ENCODE measurements around the gene OR2D2. TPM values are rescaled to one million over a fixed set of nuclear protein-coding genes. Genes with fewer than 3 reads are reported as not detected.
"Not testable (repeated sequence)": the region's sequence is repeated elsewhere in the genome, so short reads cannot be mapped to it uniquely, and the experiment has no call there.

OR2D2 gene
- not detected for polyA plus RNA-seq

GRCh38 chr11:6892400-6892799 is at the start of gene OR2D2:
Gene OR2D2 (minus strand): TSS chr11:6892500. CDS start chr11:6892500, 0 bp downstream.
- WGBS, 3 donors: 78 to 87% (median 79%) methylated on average over 2 of the region's 2 CpGs
- no peak within 1 kb of the TSS for H3K27ac ChIP-seq (ENCODE audit: low read depth, low read length)

- H3K27ac ChIP-seq (ENCODE audit: low read depth, low read length): no peak overlapping the region
These were observed 49.7 kb upstream of the OR2D2 start for GRCh38 chr11:6941970-6942369.

- no peak overlapping the region for H3K27ac ChIP-seq (ENCODE audit: low read depth, low read length)
- WGBS, 3 donors: 80 to 84% (median 81%) methylated on average over 7 of the region's 7 CpGs
These were observed 39.8 kb upstream of the OR2D2 start for GRCh38 chr11:6932145-6932544.

- H3K27ac ChIP-seq (ENCODE audit: low read depth, low read length): no peak overlapping the region
- 63 to 85% (median 71%) methylated on average over 3 of the region's 3 CpGs for WGBS, 3 donors
These were observed 38.9 kb upstream of the OR2D2 start for GRCh38 chr11:6931146-6931713.

- H3K27ac ChIP-seq (ENCODE audit: low read depth, low read length): no peak overlapping the region
- WGBS, 3 donors: 65 to 85% (median 68%) methylated on average over 4 of the region's 4 CpGs
These were observed 36.6 kb upstream of the OR2D2 start for GRCh38 chr11:6928916-6929315.

GRCh38 chr11:6927030-6927617 is 34.8 kb upstream of the OR2D2 start:
- H3K27ac ChIP-seq (ENCODE audit: low read depth, low read length): no peak overlapping the region
- 13 to 22% (median 16%) methylated on average over 11 of the region's 11 CpGs for WGBS, 3 donors

GRCh38 chr11:6926208-6927029 is 34.1 kb upstream of the OR2D2 start, which contains the start of gene ZNF215:
Gene ZNF215 (plus strand): TSS chr11:6926426. CDS start chr11:6932273, 5,847 bp downstream.
- 1 to 2% (median 2%) methylated on average over 61 of the region's 61 CpGs for WGBS, 3 donors
- no peak within 1 kb of the TSS for H3K27ac ChIP-seq (ENCODE audit: low read depth, low read length)

GRCh38 chr11:6925636-6926207 is 33.4 kb upstream of the OR2D2 start:
- WGBS, 3 donors: 48 to 69% (median 61%) methylated on average over 2 of the region's 2 CpGs
- no peak overlapping the region for H3K27ac ChIP-seq (ENCODE audit: low read depth, low read length)

GRCh38 chr11:6925007-6925577 is 32.8 kb upstream of the OR2D2 start:
- H3K27ac ChIP-seq (ENCODE audit: low read depth, low read length): no peak overlapping the region

GRCh38 chr11:6920702-6921101 is 28.4 kb upstream of the OR2D2 start, which contains the start of gene OR2D3:
Gene OR2D3 (plus strand): TSS chr11:6921002. CDS start chr11:6921002, 0 bp downstream.
- 84 to 97% (median 95%) methylated on average over 1 of the region's 1 CpG for WGBS, 3 donors
- H3K27ac ChIP-seq (ENCODE audit: low read depth, low read length): no peak within 1 kb of the TSS

- H3K27ac ChIP-seq (ENCODE audit: low read depth, low read length): no peak overlapping the region
- 37 to 56% (median 52%) methylated on average over 2 of the region's 2 CpGs for WGBS, 3 donors
These were observed 27.4 kb upstream of the OR2D2 start for GRCh38 chr11:6919698-6920097.

GRCh38 chr11:6911948-6912347 is 19.6 kb upstream of the OR2D2 start:
- H3K27ac ChIP-seq (ENCODE audit: low read depth, low read length): no peak overlapping the region
- WGBS, 3 donors: 45 to 63% (median 53%) methylated on average over 3 of the region's 3 CpGs

GRCh38 chr11:6911378-6911777 is 19.1 kb upstream of the OR2D2 start:
- no peak overlapping the region for H3K27ac ChIP-seq (ENCODE audit: low read depth, low read length)

GRCh38 chr11:6904804-6905203 is 12.5 kb upstream of the OR2D2 start:
- WGBS, 3 donors: 84 to 88% (median 86%) methylated on average over 13 of the region's 13 CpGs
- H3K27ac ChIP-seq (ENCODE audit: low read depth, low read length): not testable (repeated sequence)

More at GRCh38 chr11:6911378-6911777, 19.1 kb upstream of the OR2D2 start:
- WGBS, 3 donors: 83 to 93% (median 91%) methylated on average over 3 of the region's 3 CpGs

- H3K27ac ChIP-seq (ENCODE audit: low read depth, low read length): no peak overlapping the region
- 54 to 72% (median 65%) methylated on average over 2 of the region's 2 CpGs for WGBS, 3 donors
These were observed 8.2 kb upstream of the OR2D2 start for GRCh38 chr11:6900327-6900999.

GRCh38 chr11:6898911-6899310 is 6.6 kb upstream of the OR2D2 start:
- 56 to 67% (median 67%) methylated on average over 1 of the region's 1 CpG for WGBS, 3 donors
- H3K27ac ChIP-seq (ENCODE audit: low read depth, low read length): no peak overlapping the region

GRCh38 chr11:6895010-6895409 is 2.7 kb upstream of the OR2D2 start:
- no peak overlapping the region for H3K27ac ChIP-seq (ENCODE audit: low read depth, low read length)

GRCh38 chr11:6894097-6894496 is 1.8 kb upstream of the OR2D2 start:
- H3K27ac ChIP-seq (ENCODE audit: low read depth, low read length): no peak overlapping the region

All from adipose tissue (tissue), 3 donors.